Neuronal stem cell (in vitro differentiated cells): ENCODE data around the gene KPNA5.

ENCODE experiments used
- DNase-seq: peaks from one replicate; pipeline ENCODE4 v3.0.0-alpha.2; 2013; ENCODE audit warnings: low spot score
- H2AFZ ChIP-seq: one replicate; pipeline ENCODE4 v1.6.1; 2013; ENCODE audit warnings: mild to moderate bottlenecking, low read length, inconsistent platforms
- H2AK5ac ChIP-seq: 2 replicates; pipeline ENCODE4 v1.6.1; 2013; ENCODE audit warnings: low read depth, mild to moderate bottlenecking, inconsistent platforms, low read length, moderate library complexity, mixed read lengths
- H2BK120ac ChIP-seq: 2 replicates; pipeline ENCODE4 v1.6.1; 2013; ENCODE audit warnings: low read depth, mild to moderate bottlenecking, inconsistent platforms, low read length, moderate library complexity, mixed read lengths
- H2BK12ac ChIP-seq: one replicate; pipeline ENCODE4 v1.6.1; 2013; ENCODE audit warnings: low read length, inconsistent platforms
- H2BK15ac ChIP-seq: 2 replicates; pipeline ENCODE4 v1.6.1; 2013; ENCODE audit warnings: mild to moderate bottlenecking, low read length, inconsistent platforms, mixed read lengths
- H2BK5ac ChIP-seq: one replicate; pipeline ENCODE4 v1.6.1; 2013; ENCODE audit warnings: inconsistent platforms, mild to moderate bottlenecking, low read length, moderate library complexity
- H3K14ac ChIP-seq: one replicate; pipeline ENCODE4 v1.6.1; 2013; ENCODE audit warnings: low read length, inconsistent platforms
- H3K18ac ChIP-seq: 2 replicates; pipeline ENCODE4 v1.6.1; 2013; ENCODE audit warnings: low read length, inconsistent platforms
- H3K23ac ChIP-seq: 2 replicates; pipeline ENCODE4 v1.6.1; 2013; ENCODE audit warnings: low read depth, mild to moderate bottlenecking, mixed read lengths, low read length, inconsistent platforms; ENCODE audit not compliant: poor library complexity
- H3K27ac ChIP-seq: replicated peaks from 3 replicates; pipeline ENCODE4 v1.5.1; 2013; ENCODE audit warnings: low read length, inconsistent platforms
- H3K27me3 ChIP-seq, 3 experiments: 2 replicates each; pipeline ENCODE4 v1.6.1; 2013; ENCODE audit warnings: low read length in 3 of 3, mild to moderate bottlenecking in 2 of 3, inconsistent platforms in 1 of 3, low read depth in 1 of 3, mixed read lengths in 1 of 3, moderate library complexity in 1 of 3; ENCODE audit not compliant: control insufficient read depth in 3 of 3, insufficient read depth in 3 of 3
- H3K36me3 ChIP-seq, 2 donors: replicated peaks in 1 of 2; 2 replicates each; pipeline ENCODE4 v1.6.1; 2013; ENCODE audit warnings: low read length in 2 of 2; ENCODE audit not compliant: control insufficient read depth in 2 of 2, insufficient read depth in 2 of 2
- H3K4ac ChIP-seq: 2 replicates; pipeline ENCODE4 v1.6.1; 2013; ENCODE audit warnings: inconsistent platforms, mild to moderate bottlenecking, low read length, moderate library complexity
- H3K4me1 ChIP-seq, 2 donors: 1 replicate in 1 of 2; 2 replicates in 1 of 2; pipeline ENCODE4 v1.6.1; 2013; ENCODE audit warnings: low read length in 2 of 2, low read depth in 1 of 2; ENCODE audit not compliant: control insufficient read depth in 2 of 2, insufficient read depth in 1 of 2
- H3K4me2 ChIP-seq: one replicate; pipeline ENCODE4 v1.6.1; 2013; ENCODE audit warnings: mild to moderate bottlenecking, low read length, inconsistent platforms; ENCODE audit not compliant: insufficient read depth, poor library complexity, severe bottlenecking
- H3K4me3 ChIP-seq, 2 donors: 2 replicates each; pipeline ENCODE4 v1.5.1; 2013; ENCODE audit warnings: low read length in 2 of 2, mild to moderate bottlenecking in 2 of 2, inconsistent platforms in 1 of 2, moderate library complexity in 1 of 2
- H3K79me1 ChIP-seq: one replicate; pipeline ENCODE4 v1.6.1; 2013; ENCODE audit warnings: low read depth, mild to moderate bottlenecking, inconsistent platforms, low read length, moderate library complexity
- H3K9ac ChIP-seq: one replicate; pipeline ENCODE4 v1.6.1; 2013; ENCODE audit warnings: mild to moderate bottlenecking, low read depth, low read length, inconsistent platforms; ENCODE audit not compliant: poor library complexity
- H3K9me3 ChIP-seq, 2 donors: replicated peaks in 1 of 2; 2 replicates each; pipeline versions ENCODE3 to v1.6.1; 2013; ENCODE audit warnings: low read length in 2 of 2, mild to moderate bottlenecking in 2 of 2, inconsistent platforms in 1 of 2, low read depth in 1 of 2, mixed read lengths in 1 of 2, moderate library complexity in 1 of 2; ENCODE audit not compliant: control insufficient read depth in 2 of 2, insufficient read depth in 1 of 2
- H4K8ac ChIP-seq: one replicate; pipeline ENCODE4 v1.6.1; 2013; ENCODE audit warnings: low read depth, mild to moderate bottlenecking, inconsistent platforms, low read length, moderate library complexity
- H4K91ac ChIP-seq: one replicate; pipeline ENCODE4 v1.6.1; 2013; ENCODE audit warnings: low read length, low read depth, mild to moderate bottlenecking, inconsistent platforms; ENCODE audit not compliant: poor library complexity
- WGBS, 2 donors: extraction: QIAGEN DNeasy Blood & Tissue Kit; methylation state at CpG; one replicate each; pipeline ENCODE4 v1.1.7; 2013; ENCODE audit warnings: missing lambda C conversion rate in 2 of 2, mixed read lengths in 1 of 2; ENCODE audit not compliant: insufficient read length in 2 of 2, insufficient replicate concordance in 1 of 2; ENCODE audit errors: extremely low coverage in 2 of 2; 5-methylcytosine and 5-hydroxymethylcytosine counted together

Gene KPNA5

DNA sequence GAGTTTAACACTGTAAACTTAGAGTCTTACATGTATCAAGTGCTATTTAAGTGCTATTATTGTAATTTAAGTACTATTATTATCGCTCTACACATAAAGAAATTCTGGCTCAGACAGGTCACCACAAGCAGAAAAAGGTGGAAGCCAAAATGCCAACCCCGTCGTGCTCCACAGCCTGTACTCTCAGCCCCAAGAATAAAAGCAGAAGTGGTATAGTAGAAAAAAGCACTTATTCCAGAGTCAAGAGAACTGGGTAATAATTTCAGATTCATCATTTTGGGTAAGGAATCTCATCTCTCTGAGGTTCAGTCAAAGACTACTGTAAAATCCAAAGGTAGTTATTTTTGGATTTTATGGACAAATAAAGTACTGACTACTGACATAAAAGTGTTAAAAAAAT is 13.4 kb upstream of the KPNA5 start:
- no peak overlapping the region for H2AK5ac ChIP-seq
- H3K4me3 ChIP-seq: peak overlapping the region in 1 of 2 donors; percentile 66
- H4K91ac ChIP-seq: no peak overlapping the region
- H3K79me1 ChIP-seq: peaks cover 3% of the 10 kb centered on the region
- no peak overlapping the region for H2BK120ac ChIP-seq
- no peak for DNase-seq
- H4K8ac ChIP-seq: no peak overlapping the region
- H3K4me1 ChIP-seq: peaks cover 1 to 2% of the 10 kb centered on the region in 2 donors
- H3K9me3 ChIP-seq: no peaks in the 10 kb centered on the region
- no peak overlapping the region for H2BK15ac ChIP-seq
- H3K27me3 ChIP-seq: peaks cover 0 to 10% (median 0%) of the 10 kb centered on the region in 3 experiments
- H2BK12ac ChIP-seq: no peak overlapping the region
- H3K9ac ChIP-seq: no peak overlapping the region
- peaks cover 0 to 2% of the 10 kb centered on the region in 2 donors for H3K36me3 ChIP-seq
- no peak overlapping the region for H3K18ac ChIP-seq
- WGBS, 2 donors: no CpG with 5 or more reads among the region's 3 CpGs
- H2AFZ ChIP-seq: no peak overlapping the region
- H3K23ac ChIP-seq: no peak overlapping the region
- H2BK5ac ChIP-seq: no peak overlapping the region
- no peak overlapping the region for H3K4me2 ChIP-seq
- no peak overlapping the region for H3K4ac ChIP-seq
- H3K14ac ChIP-seq: no peak overlapping the region
- H3K27ac ChIP-seq: no peak overlapping the region

DNA sequence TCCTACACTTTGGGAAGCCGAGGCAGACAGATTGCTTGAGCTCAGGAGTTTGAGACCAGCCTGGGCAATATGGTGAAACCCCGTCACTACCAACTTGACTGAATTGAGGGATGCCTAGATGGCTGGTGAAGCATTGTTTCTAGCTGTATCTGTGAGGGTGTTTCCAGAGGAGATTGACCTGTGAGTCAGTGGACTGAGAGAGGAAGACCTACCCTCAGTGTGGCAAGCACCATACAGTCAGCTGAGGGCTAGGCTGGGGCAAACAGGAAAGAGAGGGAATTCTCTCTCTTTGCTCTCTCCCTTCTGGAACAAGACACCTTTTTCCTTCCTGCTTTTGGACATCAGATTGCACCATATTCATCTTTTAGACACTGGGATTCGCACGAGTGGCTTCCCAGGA is 8.7 kb upstream of the KPNA5 start:
- peaks cover 0 to 1% of the 10 kb centered on the region in 2 donors for H3K4me1 ChIP-seq
- H2BK15ac ChIP-seq: no peak overlapping the region
- no peak overlapping the region for H3K4me3 ChIP-seq
- H3K27me3 ChIP-seq: peaks cover 0 to 36% (median 0%) of the 10 kb centered on the region in 3 experiments
- no CpG with 5 or more reads among the region's 4 CpGs for WGBS, 2 donors
- H2AFZ ChIP-seq: no peak overlapping the region
- H3K14ac ChIP-seq: no peak overlapping the region
- no peaks in the 10 kb centered on the region for H3K36me3 ChIP-seq
- no peak overlapping the region for H3K9ac ChIP-seq
- no peak overlapping the region for H2BK5ac ChIP-seq
- no peaks in the 10 kb centered on the region for H3K9me3 ChIP-seq
- H2BK12ac ChIP-seq: no peak overlapping the region
- no peak overlapping the region for H4K91ac ChIP-seq
- no peak overlapping the region for H3K18ac ChIP-seq
- no peak for DNase-seq
- no peak overlapping the region for H3K27ac ChIP-seq
- no peak overlapping the region for H2AK5ac ChIP-seq
- no peak overlapping the region for H4K8ac ChIP-seq
- H3K79me1 ChIP-seq: peaks cover 3% of the 10 kb centered on the region
- no peak overlapping the region for H2BK120ac ChIP-seq
- no peak overlapping the region for H3K4ac ChIP-seq
- no peak overlapping the region for H3K4me2 ChIP-seq
- no peak overlapping the region for H3K23ac ChIP-seq

DNA sequence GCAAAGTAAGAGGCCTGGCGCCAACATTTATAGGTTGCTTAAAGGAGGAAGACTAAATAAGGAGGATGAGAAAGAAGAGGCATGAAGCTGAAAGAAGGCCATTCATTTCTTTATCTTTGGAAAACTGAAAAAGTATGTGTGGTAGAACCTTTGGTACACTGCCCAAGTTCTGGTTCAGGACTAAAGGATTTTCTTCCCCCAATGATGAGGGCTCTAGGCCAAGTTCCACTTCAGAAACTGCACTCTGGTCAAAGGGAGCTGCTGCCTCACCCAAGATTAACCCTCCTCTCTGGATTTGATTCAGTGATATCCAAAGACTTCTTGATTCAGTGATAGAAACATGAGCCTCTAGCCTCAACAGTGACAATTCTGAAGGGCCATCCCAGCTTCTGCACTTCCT is 5.0 kb upstream of the KPNA5 start:
- Histone ChIP-seq H2BK120ac (no peak overlapping the region), H2AK5ac (no peak overlapping the region), H3K4me2 (no peak overlapping the region)

DNA sequence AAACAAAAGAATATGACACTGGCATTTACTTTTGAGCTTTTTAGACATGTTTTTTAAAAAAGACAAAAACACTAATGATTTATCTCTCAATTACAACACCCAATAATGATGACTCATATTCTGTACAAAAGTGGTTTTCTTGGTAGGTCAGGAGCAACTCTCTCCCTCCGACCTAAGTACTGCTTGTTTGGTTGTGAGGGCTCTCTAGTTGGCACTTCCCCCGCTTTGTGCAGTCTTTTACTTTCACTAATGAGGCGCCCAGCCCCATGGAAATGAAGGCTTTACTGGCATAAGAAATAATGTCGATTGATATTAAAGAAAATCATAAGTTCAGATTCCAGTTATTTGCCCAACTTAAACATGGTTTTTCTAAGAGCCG is 1.3 kb downstream of the KPNA5 start:
- H3K4me2 ChIP-seq: no peak overlapping the region
- H3K27me3 ChIP-seq: no peaks in the 10 kb centered on the region
- H2BK120ac ChIP-seq: no peak overlapping the region
- H2BK5ac ChIP-seq: no peak overlapping the region
- no peak overlapping the region for H3K27ac ChIP-seq
- peak overlapping the region; percentile 91 for H2AFZ ChIP-seq
- H3K23ac ChIP-seq: no peak overlapping the region
- H4K8ac ChIP-seq: no peak overlapping the region
- peaks cover 2% of the 10 kb centered on the region for H3K79me1 ChIP-seq
- H3K18ac ChIP-seq: no peak overlapping the region
- H4K91ac ChIP-seq: no peak overlapping the region
- H3K4me1 ChIP-seq: no peaks in the 10 kb centered on the region
- peak overlapping the region in 1 of 2 donors; percentile 89 for H3K4me3 ChIP-seq
- H3K9me3 ChIP-seq: peaks cover 0 to 3% of the 10 kb centered on the region in 2 donors
- no CpG with 5 or more reads among the region's 5 CpGs for WGBS, 2 donors
- H2BK12ac ChIP-seq: no peak overlapping the region
- no peak overlapping the region for H2AK5ac ChIP-seq
- DNase-seq: no peak
- peaks cover 0 to 17% of the 10 kb centered on the region in 2 donors for H3K36me3 ChIP-seq
- H3K14ac ChIP-seq: no peak overlapping the region
- no peak overlapping the region for H3K9ac ChIP-seq
- no peak overlapping the region for H3K4ac ChIP-seq
- no peak overlapping the region for H2BK15ac ChIP-seq

More for the DNA sequence above, 5.0 kb upstream of the KPNA5 start:
- Histone ChIP-seq H3K4me3 (no peak overlapping the region), H2BK5ac (no peak overlapping the region), H3K36me3 (no peaks in the 10 kb centered on the region), H3K4me1 (no peaks in the 10 kb centered on the region), H4K8ac (no peak overlapping the region), H3K23ac (no peak overlapping the region), H3K79me1 (no peaks in the 10 kb centered on the region), H4K91ac (no peak overlapping the region), H3K27me3 (peaks cover 0 to 36% (median 0%) of the 10 kb centered on the region in 3 experiments), H3K9me3 (no peaks in the 10 kb centered on the region), H2BK15ac (no peak overlapping the region), H3K27ac (no peak overlapping the region), H2BK12ac (no peak overlapping the region), H3K9ac (no peak overlapping the region), H2AFZ (no peak overlapping the region), H3K4ac (no peak overlapping the region), H3K18ac (no peak overlapping the region), H3K14ac (no peak overlapping the region)
- no CpG with 5 or more reads among the region's 1 CpG for WGBS, 2 donors
- no peak for DNase-seq
